Measurements from ENCODE around the gene LLGL1. TPM values are rescaled to one million over a fixed set of nuclear protein-coding genes. Genes with fewer than 3 reads are reported as not detected.

LLGL1 gene
- total RNA-seq, 4 donors from 2014 or later, result 25.7 to 30.3 (median 28.0) TPM

- intact Hi-C loops (cut with DNase I), result no loop called here
- Histone ChIP-seq H3K36me3 (no peaks in the 10 kb centered on the region), H3K27me3 (no peaks in the 10 kb centered on the region), H3K9me3 (no peaks in the 10 kb centered on the region), H3K27ac (no peak overlapping the region), H3K4me3 (no peak overlapping the region), H3K4me1 (peaks cover 0 to 18% (median 5%) of the 10 kb centered on the region in 3 donors)
- no peak for TF ChIP-seq POLR2A (IDR thresholded peaks at IDR 0.05)
- TF ChIP-seq, protein P1, sequence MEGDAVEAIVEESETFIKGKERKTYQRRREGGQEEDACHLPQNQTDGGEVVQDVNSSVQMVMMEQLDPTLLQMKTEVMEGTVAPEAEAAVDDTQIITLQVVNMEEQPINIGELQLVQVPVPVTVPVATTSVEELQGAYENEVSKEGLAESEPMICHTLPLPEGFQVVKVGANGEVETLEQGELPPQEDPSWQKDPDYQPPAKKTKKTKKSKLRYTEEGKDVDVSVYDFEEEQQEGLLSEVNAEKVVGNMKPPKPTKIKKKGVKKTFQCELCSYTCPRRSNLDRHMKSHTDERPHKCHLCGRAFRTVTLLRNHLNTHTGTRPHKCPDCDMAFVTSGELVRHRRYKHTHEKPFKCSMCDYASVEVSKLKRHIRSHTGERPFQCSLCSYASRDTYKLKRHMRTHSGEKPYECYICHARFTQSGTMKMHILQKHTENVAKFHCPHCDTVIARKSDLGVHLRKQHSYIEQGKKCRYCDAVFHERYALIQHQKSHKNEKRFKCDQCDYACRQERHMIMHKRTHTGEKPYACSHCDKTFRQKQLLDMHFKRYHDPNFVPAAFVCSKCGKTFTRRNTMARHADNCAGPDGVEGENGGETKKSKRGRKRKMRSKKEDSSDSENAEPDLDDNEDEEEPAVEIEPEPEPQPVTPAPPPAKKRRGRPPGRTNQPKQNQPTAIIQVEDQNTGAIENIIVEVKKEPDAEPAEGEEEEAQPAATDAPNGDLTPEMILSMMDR (IDR thresholded peaks at IDR 0.05), result no peak
- DNase-seq, result no peak
- 42 to 46% methylated on average over 4 of the region's 4 CpGs for WGBS, 2 donors
Observed at GRCh38 chr17:18218756-18219415, 6.5 kb upstream of the LLGL1 start.

DNA sequence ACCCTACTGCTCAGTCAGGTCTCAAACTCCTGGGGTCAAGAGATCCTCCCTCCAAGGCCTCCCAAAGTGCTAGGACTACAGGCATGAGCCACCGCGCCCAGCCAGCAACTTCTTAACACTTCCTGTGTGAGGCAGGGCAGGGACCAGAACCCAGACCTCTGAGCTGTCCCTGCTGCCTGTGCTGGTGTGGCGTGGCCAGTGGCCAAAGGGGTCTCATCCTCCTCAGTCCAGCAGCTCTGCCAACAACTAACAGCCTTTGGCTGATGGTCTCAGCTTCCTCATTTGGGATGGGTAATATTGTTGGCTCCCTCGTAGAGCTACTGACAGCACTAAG lies 1.4 kb upstream of the LLGL1 start:
- Histone ChIP-seq H3K27ac (peak overlapping the region in 3 of 4 donors; percentile 79 to 86 (median 84)), H3K27me3 (no peaks in the 10 kb centered on the region), H3K4me1 (peaks cover 19 to 55% (median 22%) of the 10 kb centered on the region in 3 donors), H3K9me3 (no peaks in the 10 kb centered on the region), H3K4me3 (no peak overlapping the region), H3K36me3 (no peaks in the 10 kb centered on the region)
- intact Hi-C loops (cut with DNase I), result no loop called here
- DNase-seq, result no peak
- 91% methylated on average over 4 of the region's 4 CpGs; no CpG with 5 or more reads in 1 of the 2 donors for WGBS, 2 donors
- TF ChIP-seq, protein P1 (IDR thresholded peaks at IDR 0.05), result no peak
- TF ChIP-seq POLR2A (IDR thresholded peaks at IDR 0.05), result no peak

GRCh38 chr17:18224387-18225120 lies 881 bp upstream of the LLGL1 start:
- TF ChIP-seq, protein P1 (IDR thresholded peaks at IDR 0.05), result no peak
- TF ChIP-seq POLR2A (IDR thresholded peaks at IDR 0.05), result no peak
- Histone ChIP-seq H3K9me3 (no peaks in the 10 kb centered on the region), H3K27me3 (no peaks in the 10 kb centered on the region), H3K4me1 (peaks cover 19 to 50% (median 19%) of the 10 kb centered on the region in 3 donors), H3K36me3 (no peaks in the 10 kb centered on the region), H3K4me3 (peak overlapping the region in 3 of 4 donors; percentile 41 to 82 (median 75)), H3K27ac (peak overlapping the region; percentile 35 to 86 (median 82))
- intact Hi-C loops (cut with DNase I), result no loop called here
- WGBS, 2 donors, result 24 to 44% methylated on average over 8 to 12 of the region's 23 CpGs
- no peak for DNase-seq

DNA sequence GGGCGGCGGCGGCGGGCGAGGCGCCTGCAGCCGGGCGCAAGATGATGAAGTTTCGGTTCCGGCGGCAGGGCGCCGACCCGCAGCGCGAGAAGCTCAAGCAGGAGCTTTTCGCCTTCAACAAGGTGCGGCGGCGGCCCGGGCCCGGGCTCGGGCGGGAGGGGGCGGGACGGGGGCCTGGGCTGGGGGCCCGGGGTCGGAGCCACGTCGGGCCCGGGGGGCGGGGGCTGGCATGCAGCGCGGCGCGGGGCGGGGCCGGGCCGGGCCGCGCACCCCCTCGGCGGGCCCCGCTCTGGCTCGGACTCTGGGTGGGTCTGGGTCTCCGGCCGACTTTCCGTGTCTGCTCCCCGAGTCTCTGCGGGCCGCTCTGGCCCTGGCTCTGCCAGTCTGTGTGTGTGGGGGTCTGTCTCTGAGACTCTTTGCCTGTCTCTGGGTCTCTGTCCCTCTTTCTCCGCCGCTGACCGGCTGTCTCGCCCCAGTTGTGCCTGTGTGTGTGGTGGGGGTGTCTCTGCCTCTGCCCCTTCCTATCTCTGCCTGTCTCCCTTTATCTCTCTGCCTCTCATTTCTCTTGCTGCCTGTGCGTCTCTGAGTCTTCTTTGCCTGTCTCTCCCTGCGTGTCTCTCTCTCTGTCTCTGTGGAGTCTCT lies 328 bp downstream of the LLGL1 start:
- peak overlapping the region; percentile 67 to 84 (median 81) for H3K27ac ChIP-seq
- no peaks in the 10 kb centered on the region for H3K36me3 ChIP-seq
- H3K4me1 ChIP-seq, result peaks cover 19 to 50% (median 19%) of the 10 kb centered on the region in 3 donors
- H3K4me3 ChIP-seq, result peak overlapping the region; percentile 58 to 82 (median 68)
- no peaks in the 10 kb centered on the region for H3K9me3 ChIP-seq
- 0 to 1% methylated on average over 6 to 7 of the region's 57 CpGs for WGBS, 2 donors
- no peak for DNase-seq
- intact Hi-C loops (cut with DNase I), result no loop called here
- H3K27me3 ChIP-seq, result no peaks in the 10 kb centered on the region
- TF ChIP-seq POLR2A (IDR thresholded peaks at IDR 0.05), result no peak
- TF ChIP-seq, protein P1 (IDR thresholded peaks at IDR 0.05), result no peak

Measured in esophagus squamous epithelium (tissue), 5 donors.